ENCODE measurements around the gene FAM25G. TPM values are rescaled to one million over a fixed set of nuclear protein-coding genes. Genes with fewer than 3 reads are reported as not detected.

FAM25G gene
- total RNA-seq, 1 experiment from 2014 or later = not detected

DNA sequence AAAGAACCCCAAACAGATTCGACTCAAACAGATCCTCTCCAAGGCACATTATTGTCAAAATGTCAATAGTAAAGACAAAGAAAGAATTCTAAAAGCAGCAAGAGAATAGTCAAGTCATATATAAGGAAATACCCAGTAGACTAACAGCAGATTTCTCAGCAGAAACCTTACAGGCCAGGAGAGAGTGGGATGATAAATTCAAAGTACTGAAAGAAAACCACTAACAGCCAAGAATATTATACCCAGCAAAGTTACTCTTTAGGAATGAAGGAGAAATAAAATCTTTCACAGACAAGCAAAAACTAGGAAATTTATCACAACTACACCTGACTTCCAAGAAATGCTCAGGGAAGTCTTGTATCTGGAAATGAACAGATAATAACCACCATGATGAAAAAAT lies 45.8 kb downstream of the FAM25G start:
- CTCF ChIA-PET = no interaction called here
- intact Hi-C loops (cut with micrococcal nuclease; ENCODE audit: unreplicated experiment) = no loop called here
- BruUV-seq (replicated peaks) = no TSS peak
- DNase-seq = no peak
- Mint-ChIP-seq H3K9me3 (ENCODE audit: low read depth, unreplicated experiment) (peaks cover 4% of the 10 kb centered on the region), H3K36me3 (ENCODE audit: insufficient read depth, unreplicated experiment) (no peaks in the 10 kb centered on the region), H3K27me3 (ENCODE audit: unreplicated experiment) (no peaks in the 10 kb centered on the region), H3K27ac (ENCODE audit: unreplicated experiment) (no peak overlapping the region), H3K4me3 (ENCODE audit: low read depth, unreplicated experiment) (no peak overlapping the region), H3K4me1 (ENCODE audit: low read depth, unreplicated experiment) (no peaks in the 10 kb centered on the region)
- TF ChIP-seq, protein P1, sequence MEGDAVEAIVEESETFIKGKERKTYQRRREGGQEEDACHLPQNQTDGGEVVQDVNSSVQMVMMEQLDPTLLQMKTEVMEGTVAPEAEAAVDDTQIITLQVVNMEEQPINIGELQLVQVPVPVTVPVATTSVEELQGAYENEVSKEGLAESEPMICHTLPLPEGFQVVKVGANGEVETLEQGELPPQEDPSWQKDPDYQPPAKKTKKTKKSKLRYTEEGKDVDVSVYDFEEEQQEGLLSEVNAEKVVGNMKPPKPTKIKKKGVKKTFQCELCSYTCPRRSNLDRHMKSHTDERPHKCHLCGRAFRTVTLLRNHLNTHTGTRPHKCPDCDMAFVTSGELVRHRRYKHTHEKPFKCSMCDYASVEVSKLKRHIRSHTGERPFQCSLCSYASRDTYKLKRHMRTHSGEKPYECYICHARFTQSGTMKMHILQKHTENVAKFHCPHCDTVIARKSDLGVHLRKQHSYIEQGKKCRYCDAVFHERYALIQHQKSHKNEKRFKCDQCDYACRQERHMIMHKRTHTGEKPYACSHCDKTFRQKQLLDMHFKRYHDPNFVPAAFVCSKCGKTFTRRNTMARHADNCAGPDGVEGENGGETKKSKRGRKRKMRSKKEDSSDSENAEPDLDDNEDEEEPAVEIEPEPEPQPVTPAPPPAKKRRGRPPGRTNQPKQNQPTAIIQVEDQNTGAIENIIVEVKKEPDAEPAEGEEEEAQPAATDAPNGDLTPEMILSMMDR (IDR thresholded peaks at IDR 0.05; ENCODE audit: unreplicated experiment) = no peak

DNA sequence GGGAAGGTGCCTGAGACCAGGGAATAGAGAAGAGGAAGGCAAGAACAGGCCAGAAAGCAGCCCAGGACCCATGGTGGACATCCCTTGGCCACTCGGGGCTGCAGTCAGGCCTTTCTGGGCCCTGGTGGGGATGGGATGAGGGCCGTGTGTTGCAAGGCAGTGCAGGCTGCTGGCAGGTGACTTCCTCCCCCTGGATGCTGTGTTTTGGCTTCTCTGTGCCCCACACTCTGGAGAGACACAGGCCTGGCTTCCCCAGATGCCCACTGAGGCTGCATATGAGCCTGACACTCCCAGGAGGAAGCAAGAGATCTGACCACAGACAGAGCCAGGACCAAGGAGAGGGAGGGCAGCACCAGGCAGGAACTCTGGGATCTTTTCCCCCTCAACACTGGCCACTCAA lies 47.5 kb downstream of the FAM25G start:
- intact Hi-C loops (cut with micrococcal nuclease; ENCODE audit: unreplicated experiment) = no loop called here
- Mint-ChIP-seq H3K4me1 (ENCODE audit: low read depth, unreplicated experiment) (peaks cover under 1% of the 10 kb centered on the region), H3K27me3 (ENCODE audit: unreplicated experiment) (no peaks in the 10 kb centered on the region), H3K27ac (ENCODE audit: unreplicated experiment) (no peak overlapping the region), H3K9me3 (ENCODE audit: low read depth, unreplicated experiment) (peaks cover 4% of the 10 kb centered on the region), H3K36me3 (ENCODE audit: insufficient read depth, unreplicated experiment) (no peaks in the 10 kb centered on the region), H3K4me3 (ENCODE audit: low read depth, unreplicated experiment) (no peak overlapping the region)
- no TSS peak for BruUV-seq (replicated peaks)
- CTCF ChIA-PET = no interaction called here
- no peak for DNase-seq
- TF ChIP-seq, protein P1 (IDR thresholded peaks at IDR 0.05; ENCODE audit: unreplicated experiment) = no peak

DNA sequence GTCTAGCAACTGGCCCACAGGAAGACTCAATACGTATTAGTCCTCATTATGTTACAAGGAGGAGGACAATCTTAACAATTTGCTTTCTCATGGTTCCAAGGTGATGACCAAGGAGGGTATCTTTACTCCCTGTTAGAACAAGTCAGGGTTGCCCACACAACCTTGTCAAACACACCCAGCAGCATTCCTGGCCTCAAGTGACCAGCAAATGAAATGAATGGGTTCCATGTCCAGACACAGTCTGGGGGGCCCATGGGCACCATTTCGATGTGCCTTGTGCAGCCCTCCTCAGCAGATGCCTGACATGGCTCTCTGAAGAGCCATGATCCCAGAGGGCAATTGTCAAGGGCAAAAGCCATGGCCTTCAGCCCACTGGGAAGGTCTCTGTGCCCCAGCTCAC lies 48.4 kb downstream of the FAM25G start:
- intact Hi-C loops (cut with micrococcal nuclease; ENCODE audit: unreplicated experiment) = no loop called here
- H3K36me3 Mint-ChIP-seq (ENCODE audit: insufficient read depth, unreplicated experiment) = no peaks in the 10 kb centered on the region
- CTCF ChIA-PET = no interaction called here
- no peak overlapping the region for H3K4me3 Mint-ChIP-seq (ENCODE audit: low read depth, unreplicated experiment)
- no peak overlapping the region for H3K27ac Mint-ChIP-seq (ENCODE audit: unreplicated experiment)
- DNase-seq = no peak
- TF ChIP-seq, protein P1 (IDR thresholded peaks at IDR 0.05; ENCODE audit: unreplicated experiment) = no peak
- no TSS peak for BruUV-seq (replicated peaks)
- H3K4me1 Mint-ChIP-seq (ENCODE audit: low read depth, unreplicated experiment) = peaks cover 8% of the 10 kb centered on the region
- peaks cover 4% of the 10 kb centered on the region for H3K9me3 Mint-ChIP-seq (ENCODE audit: low read depth, unreplicated experiment)
- H3K27me3 Mint-ChIP-seq (ENCODE audit: unreplicated experiment) = no peaks in the 10 kb centered on the region

DNA sequence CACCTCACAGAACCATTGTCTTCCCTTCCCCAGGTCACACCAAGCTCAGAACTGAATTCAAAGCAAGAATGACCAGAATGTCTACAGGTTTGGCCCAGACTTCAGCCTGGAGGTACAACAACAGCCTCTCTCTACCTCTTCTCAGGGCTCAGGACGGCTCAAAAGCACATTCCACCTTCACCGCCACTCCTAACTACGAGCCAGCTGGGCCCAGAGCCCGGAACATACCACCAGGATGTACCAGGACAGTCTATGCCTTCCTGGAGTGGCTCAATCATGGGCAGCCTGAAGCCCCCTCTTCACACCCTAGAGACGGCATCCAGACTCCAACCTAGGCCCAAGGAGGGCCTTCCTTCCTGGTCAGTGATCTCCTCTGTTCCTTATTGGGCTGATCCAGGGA lies 49.1 kb downstream of the FAM25G start:
- peaks cover 8% of the 10 kb centered on the region for H3K4me1 Mint-ChIP-seq (ENCODE audit: low read depth, unreplicated experiment)
- intact Hi-C loops (cut with micrococcal nuclease; ENCODE audit: unreplicated experiment) = no loop called here
- no peak overlapping the region for H3K27ac Mint-ChIP-seq (ENCODE audit: unreplicated experiment)
- CTCF ChIA-PET = no interaction called here
- H3K4me3 Mint-ChIP-seq (ENCODE audit: low read depth, unreplicated experiment) = no peak overlapping the region
- TF ChIP-seq, protein P1 (IDR thresholded peaks at IDR 0.05; ENCODE audit: unreplicated experiment) = no peak
- no TSS peak for BruUV-seq (replicated peaks)
- H3K9me3 Mint-ChIP-seq (ENCODE audit: low read depth, unreplicated experiment) = peaks cover 4% of the 10 kb centered on the region
- no peak for DNase-seq
- no peaks in the 10 kb centered on the region for H3K27me3 Mint-ChIP-seq (ENCODE audit: unreplicated experiment)
- no peaks in the 10 kb centered on the region for H3K36me3 Mint-ChIP-seq (ENCODE audit: insufficient read depth, unreplicated experiment)

DNA sequence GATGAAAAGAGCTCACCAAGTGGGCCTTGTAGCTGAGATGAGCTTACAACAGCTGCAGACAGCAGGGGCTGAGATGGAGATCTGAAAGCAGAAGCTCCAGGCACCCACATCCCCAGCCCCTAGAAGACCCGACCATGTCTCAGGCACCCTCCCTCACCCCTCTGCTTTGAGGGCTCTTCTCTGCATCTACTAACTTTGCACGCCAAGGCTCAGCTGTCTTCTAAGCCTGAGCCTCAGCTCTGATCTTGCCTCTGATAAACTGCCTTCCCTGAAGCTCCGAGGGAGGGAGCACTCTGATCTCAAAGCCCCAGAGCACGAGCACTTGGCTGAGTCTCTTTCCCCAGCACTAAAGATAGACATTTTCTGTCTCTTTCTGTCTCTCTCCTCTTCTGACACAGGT lies 49.6 kb downstream of the FAM25G start:
- H3K4me1 Mint-ChIP-seq (ENCODE audit: low read depth, unreplicated experiment) = peaks cover 8% of the 10 kb centered on the region
- no peaks in the 10 kb centered on the region for H3K36me3 Mint-ChIP-seq (ENCODE audit: insufficient read depth, unreplicated experiment)
- DNase-seq = no peak
- intact Hi-C loops (cut with micrococcal nuclease; ENCODE audit: unreplicated experiment) = no loop called here
- TF ChIP-seq, protein P1 (IDR thresholded peaks at IDR 0.05; ENCODE audit: unreplicated experiment) = no peak
- no peaks in the 10 kb centered on the region for H3K27me3 Mint-ChIP-seq (ENCODE audit: unreplicated experiment)
- peaks cover 4% of the 10 kb centered on the region for H3K9me3 Mint-ChIP-seq (ENCODE audit: low read depth, unreplicated experiment)
- no peak overlapping the region for H3K4me3 Mint-ChIP-seq (ENCODE audit: low read depth, unreplicated experiment)
- CTCF ChIA-PET = no interaction called here
- no TSS peak for BruUV-seq (replicated peaks)
- H3K27ac Mint-ChIP-seq (ENCODE audit: unreplicated experiment) = no peak overlapping the region
